ENCODE measurements around the gene MAD1L1.
"Not testable (repeated sequence)": the region's sequence is repeated elsewhere in the genome, so short reads cannot be mapped to it uniquely, and the experiment has no call there.

MAD1L1 gene

DNA sequence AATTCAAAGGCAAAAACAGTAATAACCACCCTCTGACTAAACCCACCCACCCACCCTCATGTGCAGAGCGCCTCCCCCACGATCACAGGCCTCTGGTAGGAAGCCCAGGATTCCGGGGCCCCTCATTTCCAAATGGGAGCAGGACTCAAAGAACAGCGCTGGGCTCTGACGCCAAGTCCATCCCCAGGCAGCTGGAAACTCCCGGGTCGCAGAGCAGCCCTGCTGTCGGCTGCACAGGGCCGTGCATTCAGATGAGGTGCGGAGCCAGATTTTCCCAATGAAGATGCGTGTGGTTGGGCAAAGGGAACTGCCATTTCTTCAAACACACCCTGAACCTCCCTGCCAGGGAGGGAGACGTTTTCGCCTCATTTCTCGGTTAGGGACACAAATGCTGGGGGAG lies 152.3 kb downstream of the MAD1L1 start:
- DNase-seq = no peak

DNA sequence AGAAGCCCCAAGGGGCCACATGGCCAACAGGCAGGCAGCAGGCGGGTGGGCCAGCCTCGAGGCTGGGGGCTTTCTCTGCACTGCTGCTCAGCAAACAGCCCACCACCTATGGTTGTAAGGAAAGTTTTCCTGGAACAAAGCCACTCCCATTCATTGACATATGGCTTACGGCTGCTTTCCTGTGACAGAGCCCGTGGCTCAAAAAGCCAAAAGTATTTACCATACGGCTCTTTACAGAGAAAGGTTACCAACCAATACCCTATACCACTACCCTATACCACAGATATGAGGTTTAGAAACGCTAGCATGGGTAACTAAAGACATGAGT lies 152.7 kb downstream of the MAD1L1 start:
- DNase-seq = no peak

DNA sequence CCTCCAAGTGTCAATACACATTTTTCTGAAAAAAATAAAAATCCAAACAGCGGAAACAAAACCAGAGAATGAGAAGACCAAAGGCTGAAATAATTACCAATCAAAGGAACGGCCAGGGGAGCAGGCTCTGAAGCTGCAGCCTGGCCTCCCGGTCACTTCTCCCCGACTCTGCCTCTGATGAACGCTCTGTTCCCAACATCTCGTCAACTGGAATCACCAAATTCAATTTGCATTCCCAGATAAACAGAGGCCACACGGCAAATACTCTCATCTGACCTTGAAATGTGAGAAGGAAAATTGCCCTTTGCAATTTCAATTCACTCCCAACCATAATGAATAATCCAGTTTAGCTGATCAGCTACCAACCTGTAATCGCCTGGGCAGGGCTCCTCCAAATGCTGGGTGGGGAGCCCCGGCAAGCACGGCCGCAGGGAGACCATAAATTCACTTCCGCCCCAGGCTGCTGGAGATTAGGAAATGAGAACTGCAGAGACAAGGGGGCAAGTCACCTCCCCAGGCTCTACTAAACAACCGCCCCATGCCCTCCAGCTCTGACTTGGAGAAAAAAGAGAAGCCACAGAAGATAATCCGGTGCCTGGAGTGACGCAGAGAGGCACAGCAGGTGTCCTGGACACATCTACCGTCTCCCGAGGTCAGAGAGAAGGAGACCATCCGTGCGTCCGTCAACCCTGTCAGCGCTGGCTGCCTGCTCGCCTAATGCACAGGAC lies 153.2 kb downstream of the MAD1L1 start:
- no peak for DNase-seq

DNA sequence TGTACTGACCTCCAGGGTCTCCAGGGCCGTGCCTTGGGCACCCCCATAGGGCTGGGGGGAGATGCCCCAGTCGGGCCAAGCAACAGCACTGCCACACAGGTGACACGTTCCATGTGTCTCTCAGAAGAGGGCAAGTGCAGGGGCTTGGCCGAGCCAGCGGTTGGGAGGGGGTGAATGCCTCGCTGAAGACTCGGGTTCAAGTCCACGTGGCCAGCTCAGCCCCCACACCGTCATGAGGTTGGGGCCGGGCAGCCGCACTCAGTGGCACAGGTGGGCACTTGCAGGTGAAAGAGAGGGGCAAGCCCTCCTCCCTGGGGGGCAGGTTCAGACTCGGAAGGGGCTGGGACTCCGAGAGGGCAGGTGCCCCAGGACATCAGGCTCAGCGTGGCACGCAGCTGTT lies 153.8 kb downstream of the MAD1L1 start:
- DNase-seq = no peak

DNA sequence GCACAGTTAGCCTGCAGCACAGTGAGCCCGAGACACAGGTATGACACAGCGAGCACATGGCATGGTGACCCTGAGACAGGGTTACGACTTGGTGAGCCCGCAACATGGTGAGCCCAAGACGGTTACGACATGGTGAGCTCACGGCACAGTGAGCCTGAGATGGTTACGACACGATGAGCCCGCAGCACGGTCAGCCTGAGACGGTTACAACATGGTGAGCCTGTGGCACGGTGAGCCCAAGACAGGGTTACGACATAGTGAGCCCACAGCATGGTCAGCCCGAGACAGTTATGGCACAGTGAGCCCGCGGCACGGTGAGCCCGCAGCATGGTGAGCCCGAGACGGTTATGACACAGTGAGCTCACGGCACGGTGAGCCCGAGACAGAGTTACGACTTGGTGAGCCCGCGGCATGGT lies 156.1 kb downstream of the MAD1L1 start:
- DNase-seq = no peak

DNA sequence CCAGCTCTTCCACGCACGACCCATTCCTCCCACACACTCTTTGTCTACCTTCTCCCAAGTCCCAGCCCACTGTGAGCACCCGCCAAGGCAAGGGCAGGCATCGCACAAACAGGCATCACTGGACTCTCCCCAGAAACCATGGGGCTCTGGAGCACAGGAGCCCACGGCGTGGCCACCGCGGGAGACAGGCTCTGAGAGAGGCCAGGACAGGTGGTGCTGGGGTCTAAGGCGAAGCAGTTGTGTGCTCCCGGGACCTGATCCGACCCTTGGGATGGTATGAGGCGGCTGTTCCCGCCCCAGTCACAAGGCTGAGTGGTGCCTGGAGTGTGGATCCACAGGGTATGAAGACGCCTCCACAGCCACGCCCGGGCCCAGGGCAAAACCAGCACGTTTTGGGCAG lies 156.9 kb downstream of the MAD1L1 start:
- no peak for DNase-seq

DNA sequence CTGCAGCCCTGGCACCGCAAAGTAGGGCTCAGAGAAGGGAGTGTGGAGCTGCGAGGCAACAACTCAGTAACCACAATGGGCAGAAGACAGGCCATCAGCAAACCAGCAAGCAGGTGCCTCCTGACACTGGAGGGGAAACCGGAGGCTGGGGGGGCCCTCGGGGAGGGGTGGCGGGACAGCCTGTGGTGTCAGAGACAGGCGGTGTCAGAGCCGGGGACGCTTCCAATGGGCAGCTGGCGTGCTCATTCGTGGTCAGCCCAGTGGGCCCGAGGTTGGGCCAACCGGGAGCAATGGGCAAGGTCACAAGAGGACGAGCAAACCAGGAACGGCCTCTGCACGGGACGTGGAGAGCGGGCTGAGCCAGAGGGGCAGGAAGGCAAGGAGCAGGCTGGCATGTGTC lies 158.1 kb downstream of the MAD1L1 start:
- no peak for DNase-seq

DNA sequence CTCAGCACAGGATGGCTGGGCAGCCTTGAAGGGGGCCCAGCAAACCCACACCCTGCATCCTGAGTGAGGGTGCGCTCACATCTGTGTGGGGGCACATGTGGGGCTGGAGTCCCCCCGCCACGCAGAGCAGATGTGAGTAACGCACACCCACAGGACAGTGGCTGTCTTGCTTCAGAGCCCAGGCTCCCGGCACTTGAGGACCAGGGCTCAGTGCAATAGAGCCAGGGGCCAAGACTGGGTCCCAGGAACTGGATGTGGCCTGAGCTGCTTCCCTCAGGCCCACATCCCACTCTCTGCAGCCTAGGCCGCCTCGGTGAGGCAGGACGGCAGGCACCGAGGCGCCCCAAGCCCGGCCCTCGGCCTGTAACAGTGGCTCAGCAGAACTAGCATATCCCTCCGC lies 159.9 kb downstream of the MAD1L1 start:
- DNase-seq = no peak

DNA sequence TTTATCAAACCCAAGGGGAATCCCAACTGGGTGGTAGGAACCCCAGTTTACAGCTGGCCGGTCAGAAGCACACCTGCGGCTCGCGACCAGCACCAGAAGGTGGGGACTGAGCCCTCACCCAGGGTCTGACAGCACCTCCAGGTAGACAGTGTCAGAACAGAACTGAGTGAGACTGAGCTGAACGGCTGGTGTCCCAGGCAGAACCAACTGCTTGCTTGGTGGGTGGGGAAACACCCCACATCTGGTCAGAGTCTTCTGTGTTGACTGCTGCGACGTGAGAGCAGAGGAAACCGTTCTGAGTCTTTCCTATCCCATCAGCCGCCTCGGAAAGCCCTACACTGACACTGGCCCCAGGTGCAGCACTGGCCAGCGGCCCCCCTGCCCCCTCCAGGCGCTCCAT lies 160.7 kb downstream of the MAD1L1 start:
- DNase-seq = no peak

DNA sequence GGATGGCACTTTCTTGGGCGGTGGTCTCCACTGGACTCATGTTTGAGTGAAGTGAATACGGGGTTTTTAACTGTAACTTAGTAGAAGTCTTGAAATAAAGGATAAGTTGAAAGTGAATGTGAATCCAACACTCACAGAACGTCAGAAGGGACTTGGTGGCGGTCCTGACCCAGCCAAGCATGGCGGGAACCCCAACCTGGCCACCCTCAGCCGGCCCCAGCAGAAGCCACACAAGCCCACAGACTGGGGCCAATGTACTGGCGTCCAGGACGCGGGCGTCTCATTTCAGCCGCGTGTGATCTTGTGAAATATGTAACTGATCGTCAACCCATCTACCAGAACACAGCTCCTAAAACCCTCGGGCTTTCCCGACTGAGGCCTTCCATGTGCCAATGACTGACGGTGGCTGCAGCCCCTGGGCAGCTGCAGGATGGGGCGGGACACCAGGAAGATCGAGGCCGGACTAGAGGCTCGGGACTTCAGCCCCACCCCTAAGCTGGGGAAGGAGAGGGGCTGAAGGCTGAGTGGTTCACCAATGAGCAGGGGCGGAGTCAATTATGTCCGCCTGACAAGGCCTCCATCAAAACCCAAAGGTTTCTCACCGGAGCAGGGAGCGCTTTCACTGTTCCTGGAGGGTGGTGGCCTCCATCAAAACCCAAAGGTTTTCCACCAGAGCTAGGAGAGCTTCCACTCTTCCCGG lies 161.5 kb downstream of the MAD1L1 start:
- no peak for DNase-seq

DNA sequence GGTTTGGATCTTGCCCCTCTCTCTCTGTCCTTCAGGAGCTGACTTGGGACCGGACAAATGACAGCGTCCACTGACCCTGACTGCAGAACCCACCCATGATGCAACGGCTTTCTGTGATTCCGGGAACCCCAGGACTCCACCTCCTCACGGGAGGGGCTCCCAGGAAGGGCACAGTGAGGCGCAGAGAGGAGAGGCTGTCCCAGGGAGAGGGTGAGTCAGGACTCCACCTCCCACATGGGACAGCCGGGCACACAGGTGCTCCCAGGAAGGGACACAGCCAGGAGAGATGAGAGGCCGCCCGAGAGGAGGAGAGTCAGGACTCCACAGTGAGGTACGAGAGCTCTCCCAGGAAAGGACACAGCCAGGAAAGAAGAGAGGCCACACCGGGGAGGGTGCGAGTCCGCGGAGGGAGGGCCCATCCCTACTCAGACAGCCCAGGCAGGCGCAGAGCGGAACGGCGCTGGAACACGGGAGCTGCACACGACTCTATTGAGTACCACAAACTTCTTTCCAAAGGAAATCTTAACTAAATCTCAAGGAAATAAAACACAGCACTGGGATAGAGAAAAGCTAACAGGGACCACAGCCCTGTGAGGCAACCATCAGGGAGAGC lies 162.5 kb downstream of the MAD1L1 start:
- no peak for DNase-seq

DNA sequence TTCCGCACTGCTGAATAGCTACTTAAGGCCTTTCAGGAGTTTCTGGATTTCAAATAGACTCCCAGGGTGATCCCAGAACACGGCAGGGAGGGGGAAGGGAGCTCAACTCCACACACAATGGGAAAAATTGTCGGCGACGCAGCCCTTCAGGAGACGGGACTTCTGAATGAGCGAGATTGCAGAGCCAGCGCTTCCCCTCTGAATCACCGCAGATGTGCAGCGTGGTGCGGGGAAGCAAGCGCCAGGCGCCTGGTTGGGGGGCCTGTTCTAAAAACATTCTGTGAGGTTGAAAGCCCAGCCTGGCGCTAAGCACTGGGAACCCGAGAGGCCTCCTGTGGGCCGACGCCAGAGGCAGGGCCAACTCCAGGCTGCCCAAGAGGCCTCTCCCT lies 163.3 kb downstream of the MAD1L1 start:
- DNase-seq = no peak

DNA sequence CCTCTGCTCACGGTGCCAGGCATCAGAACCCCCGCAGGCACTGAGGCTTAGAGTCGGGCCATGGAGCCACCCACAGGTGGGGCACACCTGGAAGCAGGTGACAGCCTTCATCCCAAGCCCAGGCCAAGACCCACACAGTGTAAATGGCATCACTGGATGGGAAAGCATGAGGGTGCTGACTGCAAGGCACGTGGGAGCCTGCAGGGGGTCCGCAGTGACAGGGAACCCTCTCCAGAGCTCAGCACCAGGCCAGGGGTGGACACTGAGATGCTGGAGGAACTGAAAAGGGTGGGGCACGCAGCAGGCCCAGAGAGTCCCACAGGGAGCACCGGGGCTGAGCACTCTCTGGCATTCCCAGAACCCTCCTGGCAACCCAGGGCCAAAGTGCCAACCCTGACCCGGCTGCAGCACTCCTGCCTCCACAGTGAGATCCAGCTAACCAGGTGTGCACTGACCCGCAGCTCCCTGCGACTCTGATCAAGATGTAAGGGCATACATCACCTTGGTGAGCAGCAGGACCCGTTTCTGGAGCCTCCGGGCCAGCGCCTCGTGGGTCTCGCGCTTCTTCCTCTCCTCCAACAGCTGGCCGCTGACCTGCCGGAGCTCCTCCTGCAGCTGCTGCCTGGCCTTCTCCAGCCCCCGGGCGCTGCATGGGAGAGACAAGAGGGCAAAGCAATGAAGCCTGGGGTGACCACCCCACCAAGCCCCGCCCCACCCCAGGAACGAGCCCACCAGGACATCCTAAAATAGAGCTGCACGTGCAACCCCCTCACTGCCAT lies 163.9 kb downstream of the MAD1L1 start:
- DNase-seq = no peak

DNA sequence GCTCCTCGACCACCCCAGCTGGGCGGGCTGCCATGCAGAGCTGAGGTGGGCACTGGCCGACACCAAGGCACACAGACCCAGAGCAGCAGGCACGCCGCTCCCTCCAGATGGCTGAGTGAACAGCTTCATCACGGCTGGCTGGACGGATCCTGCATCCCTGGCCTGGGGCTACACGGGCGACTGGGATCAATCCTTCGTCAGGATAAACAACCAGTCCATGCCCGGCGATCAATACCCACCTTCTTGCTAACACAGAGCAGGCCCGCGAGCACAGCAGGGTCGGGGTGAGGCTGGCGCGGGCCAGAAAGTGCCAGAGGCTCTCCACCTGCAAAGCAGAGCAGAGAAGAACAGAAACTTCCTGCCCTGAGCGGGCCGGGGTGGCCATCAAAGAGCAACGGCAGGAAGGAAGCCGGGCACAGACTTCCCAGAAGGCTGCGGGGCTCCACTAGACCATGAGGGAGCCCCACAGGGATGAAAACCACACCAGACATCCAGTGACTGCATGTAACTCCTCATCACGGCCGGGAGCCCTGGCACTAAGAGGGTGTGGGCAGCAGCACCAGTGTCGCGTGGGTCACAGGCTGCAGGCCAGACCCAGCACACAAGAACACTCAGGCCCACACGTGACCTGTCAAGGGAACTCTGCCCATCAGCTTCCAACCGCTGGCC lies 166.4 kb downstream of the MAD1L1 start:
- no peak for DNase-seq

DNA sequence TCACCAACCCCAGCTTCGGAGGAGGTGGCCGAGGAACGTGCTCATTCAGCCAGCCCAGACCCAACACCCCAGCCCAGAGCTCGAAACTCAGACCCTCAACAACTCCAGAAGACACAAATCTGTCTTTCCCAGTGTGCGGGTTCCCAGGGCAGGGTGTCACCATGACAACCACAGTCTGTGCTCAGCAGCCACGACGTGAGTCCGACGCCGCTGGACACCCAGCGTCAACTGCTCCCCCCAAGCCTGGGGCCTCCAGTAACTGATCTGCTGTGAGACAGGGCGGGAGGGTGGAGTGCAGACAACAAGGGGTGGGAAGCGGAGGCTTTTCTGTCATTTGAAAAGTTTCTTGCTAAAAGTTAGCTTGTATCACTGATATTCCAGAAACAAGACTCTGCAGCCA lies 167.2 kb downstream of the MAD1L1 start:
- no peak for DNase-seq

DNA sequence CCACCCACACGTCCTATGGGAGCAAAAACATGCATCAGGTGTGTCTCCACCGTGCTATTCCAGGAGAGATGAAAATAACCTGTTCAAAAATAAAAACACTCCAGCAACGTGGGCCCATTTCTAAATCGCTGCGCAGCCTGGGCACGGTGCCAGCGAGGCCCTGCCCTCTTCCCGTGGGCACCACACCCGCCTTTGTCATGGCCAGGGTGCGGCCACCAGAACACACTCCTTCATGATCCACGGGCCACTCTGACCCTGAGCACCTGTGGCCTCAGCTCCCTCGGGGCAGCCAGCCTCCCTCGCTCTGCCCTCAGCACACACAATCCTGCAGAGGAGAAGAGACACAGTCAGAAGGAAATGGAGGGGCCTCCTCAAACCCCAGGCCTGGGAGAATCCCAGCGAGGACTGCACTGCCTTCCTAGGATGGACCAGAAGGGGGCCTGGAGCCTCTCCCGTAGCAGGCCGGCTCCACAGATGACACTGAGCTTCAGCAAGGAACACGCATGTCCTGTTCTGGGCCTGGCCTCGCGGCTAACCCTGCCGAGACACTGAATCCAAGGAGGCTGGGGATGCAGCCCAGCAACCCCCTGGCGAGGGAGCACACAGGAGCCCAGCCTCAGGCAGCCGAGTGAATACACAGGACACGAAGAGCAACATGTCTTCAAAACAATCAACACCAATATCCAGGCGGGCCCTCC lies 169.0 kb downstream of the MAD1L1 start:
- no peak for DNase-seq

DNA sequence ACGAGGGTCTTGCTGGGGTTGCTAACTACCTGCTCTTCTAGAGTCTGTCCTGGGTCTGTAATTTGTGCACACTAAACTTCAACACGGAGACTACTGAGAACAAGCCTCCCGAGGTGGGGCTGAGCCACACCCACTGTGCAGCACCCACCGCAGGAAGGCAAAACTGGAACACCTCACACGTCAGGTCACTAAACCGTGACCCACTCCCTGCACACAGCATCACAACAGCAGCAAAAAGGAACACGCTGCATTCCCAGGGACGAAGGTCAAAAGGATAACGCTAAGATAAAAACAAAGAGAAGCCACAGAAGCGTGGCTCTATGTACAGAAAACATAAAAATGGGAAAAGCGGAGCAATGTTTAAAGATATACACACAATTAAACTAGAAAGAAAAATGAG lies 170.1 kb downstream of the MAD1L1 start:
- no peak for DNase-seq

DNA sequence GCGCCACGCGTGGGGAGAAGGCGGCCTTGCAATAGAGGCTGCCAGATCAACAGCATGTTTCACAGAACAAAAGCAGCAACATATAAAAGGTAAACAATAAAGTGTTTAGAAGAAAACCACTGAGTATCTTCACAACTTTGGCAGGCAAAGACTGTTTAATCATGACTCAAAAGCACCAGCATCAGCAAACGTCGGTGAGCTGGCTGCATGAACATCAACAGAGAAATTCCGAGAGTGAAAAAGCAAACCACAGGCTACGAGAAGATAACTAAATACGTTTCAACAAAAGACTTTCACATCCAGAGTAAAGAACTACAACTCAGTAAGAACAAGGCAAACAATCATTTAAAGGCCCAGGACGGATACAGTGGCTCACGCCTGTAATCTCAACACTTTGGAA lies 172.0 kb downstream of the MAD1L1 start:
- no peak for DNase-seq

DNA sequence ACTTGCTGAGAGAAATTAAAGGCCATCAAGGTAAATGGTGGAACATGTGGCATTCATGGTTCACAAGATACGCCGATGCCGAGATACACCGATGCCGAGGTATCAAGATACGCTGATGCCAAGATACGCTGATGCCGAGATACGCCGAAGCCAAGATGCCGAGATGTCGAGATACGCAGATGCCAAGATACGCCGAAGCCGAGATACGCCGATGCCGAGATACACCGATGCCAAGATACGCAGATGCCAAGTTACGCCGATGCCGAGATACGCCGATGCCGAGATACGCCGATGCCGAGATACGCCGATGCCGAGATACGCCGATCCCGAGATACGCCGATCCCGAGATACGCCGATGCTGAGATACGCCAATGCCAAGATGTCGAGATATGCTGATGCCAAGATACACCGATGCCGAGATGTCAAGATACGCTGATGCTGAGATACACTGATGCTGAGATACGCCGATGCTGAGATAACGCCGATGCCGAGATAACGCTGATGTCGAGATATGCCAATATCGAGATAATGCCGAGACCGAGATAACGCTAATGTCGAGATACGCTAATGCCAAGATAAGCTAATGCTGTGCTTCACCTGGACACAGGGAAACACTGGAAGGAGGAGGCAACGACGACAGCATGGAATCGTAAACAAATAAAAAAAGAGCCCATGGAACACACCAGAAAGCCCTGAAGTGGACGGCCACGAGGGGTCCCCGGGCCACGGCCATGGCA lies 172.6 kb downstream of the MAD1L1 start:
- no peak for DNase-seq

DNA sequence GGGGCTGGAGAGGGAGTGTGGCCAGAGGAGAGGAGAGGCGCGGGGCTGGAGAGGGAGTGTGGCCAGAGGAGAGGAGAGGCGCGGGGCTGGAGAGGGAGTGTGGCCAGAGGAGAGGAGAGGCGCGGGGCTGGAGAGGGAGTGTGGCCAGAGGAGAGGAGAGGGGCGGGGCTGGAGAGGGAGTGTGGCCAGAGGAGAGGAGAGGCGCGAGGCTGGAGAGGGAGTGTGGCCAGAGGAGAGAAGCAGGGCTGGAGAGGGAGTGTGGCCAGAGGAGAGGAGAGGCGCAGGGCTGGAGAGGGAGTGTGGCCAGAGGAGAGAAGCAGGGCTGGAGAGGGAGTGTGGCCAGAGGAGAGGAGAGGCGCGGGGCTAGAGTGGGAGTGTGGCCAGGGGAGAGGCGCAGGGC lies 174.5 kb downstream of the MAD1L1 start:
- DNase-seq = not testable (repeated sequence)

DNA sequence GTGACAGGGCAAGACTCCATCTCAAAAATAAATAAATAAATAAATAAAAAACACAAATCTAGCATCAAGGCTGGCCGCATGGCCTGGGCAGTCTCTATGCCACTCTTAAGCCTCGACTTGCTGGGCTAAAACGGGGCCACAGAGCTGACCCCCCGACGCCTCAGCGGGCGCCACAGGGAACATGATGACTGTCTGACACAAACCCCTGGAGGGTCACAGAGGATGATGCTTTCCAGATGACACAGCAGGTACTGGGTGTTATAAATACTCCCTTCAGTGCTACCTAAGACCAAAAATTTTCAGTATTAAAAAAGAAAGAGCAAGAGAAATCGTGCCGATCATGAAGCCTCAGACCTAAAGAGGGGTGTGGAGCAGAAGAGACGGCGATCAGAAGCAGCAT lies 176.8 kb downstream of the MAD1L1 start:
- DNase-seq = no peak

DNA sequence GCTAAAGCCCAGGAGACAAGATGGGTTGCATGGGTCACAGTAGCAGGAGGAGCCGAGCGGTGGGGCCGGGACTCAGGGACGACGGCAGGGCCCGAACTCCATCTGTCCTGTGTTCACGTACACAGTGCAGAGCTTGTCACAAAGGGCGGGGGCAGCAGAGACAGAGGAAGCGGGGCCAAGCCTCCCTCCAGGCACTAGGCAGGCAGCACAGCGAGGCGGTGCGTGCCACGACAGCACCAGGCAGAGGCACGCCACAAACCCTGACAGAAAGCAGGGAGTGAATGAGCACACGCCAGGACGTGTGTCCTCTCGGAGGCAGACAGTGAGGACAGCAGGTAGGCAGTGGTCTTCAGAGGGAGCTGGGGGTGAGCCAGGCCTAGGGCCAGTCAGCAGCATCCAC lies 177.8 kb downstream of the MAD1L1 start:
- no peak for DNase-seq

Measured in NK-92 treated with Interleukin-12 subunit alpha and Interleukin-12 subunit beta, amount 100 ng/mL, for 24 hours (cell line).